GM12891 (cell line): ENCODE results near the gene FAM240A.

ENCODE experiments used
- PAX5 ChIP-seq: IDR thresholded peaks from 2 replicates; pipeline ENCODE4 v1.6.1; 2011; ENCODE audit warnings: low read length, moderate library complexity, mild to moderate bottlenecking; ENCODE audit not compliant: insufficient read depth, severe bottlenecking
- POLR2A ChIP-seq: IDR thresholded peaks from 2 replicates; pipeline ENCODE4 v1.6.1; 2011; ENCODE audit warnings: low read depth, low read length, control low read depth
- POLR2AphosphoS5 ChIP-seq: IDR thresholded peaks from 2 replicates; pipeline ENCODE4 v1.6.1; 2011; ENCODE audit warnings: low read depth, low read length, control low read depth

DNA sequence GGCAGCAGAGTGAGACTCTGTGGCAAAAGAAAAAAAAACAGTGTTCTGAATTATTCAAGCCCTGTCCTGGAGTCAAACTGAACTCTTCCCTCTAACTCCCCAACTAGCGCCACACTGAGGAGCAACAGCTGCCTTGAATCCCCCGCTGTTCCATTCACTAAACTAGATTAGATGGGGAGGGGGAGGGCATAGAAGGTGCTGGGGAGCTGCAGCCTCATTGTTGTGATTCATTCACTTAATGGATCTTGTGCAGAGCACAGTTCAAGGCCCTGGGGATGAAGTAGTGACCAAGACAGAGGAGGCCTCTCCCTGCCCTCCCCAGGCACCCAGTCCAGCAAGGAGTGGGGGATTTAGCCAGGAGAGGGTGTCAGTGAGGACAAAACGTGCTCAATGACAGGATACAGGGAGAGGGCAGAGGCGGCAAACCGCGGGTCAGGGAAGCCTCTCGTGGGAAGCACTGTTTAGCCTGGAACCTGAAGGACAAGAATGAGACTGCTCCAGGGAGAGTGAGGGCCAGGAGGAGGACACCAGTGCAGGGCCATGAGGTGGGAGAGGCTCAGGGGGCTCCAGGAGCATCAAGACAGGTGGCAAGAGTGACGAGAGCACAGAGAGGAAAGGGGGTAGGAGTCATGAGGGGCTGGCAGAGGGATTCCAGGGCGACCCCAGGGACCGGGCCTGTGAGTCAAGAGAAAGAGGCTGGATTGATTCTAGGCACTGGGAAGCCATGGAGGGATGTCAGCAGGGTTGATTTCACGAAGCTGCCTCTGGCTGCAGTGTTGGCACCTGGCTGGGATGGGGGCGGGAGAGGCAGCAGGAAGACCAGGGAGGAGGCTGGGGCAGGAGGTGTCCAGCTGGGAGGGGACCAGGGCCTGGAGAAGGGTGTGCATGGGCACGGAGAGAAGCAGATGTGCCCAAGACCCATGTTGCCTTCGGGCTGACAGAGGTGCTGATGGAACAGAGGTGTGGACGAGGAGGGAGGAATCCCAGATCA is 49.7 kb downstream of the FAM240A start:
- no peak for TF ChIP-seq POLR2AphosphoS5
- no peak for TF ChIP-seq PAX5
- no peak for TF ChIP-seq POLR2A
